ENCODE results near the gene EPHA7.

GRCh38 chr6:93319304-93319703 lies 100.1 kb downstream of the EPHA7 start:
- TF ChIP-seq EP300 (IDR thresholded peaks at IDR 0.05) (no peak), JUN (IDR thresholded peaks at IDR 0.05) (no peak), REST (IDR thresholded peaks at IDR 0.05) (no peak), GATA3 (IDR thresholded peaks at IDR 0.05; ENCODE audit: borderline replicate concordance) (no peak), POLR2A (IDR thresholded peaks at IDR 0.05; ENCODE audit: low read length) (no peak)
